Common myeloid progenitor, CD34-positive (primary cell): ENCODE measurements around the gene RALY.

ENCODE experiments used
- CTCF ChIA-PET: fragments of 350-600 bp; sonication (Branson Sonifier 250); formaldehyde crosslinking; loops from one replicate; lab custom pipeline; 2021; ENCODE audit warnings: antibody characterized with exemption; lab: Charles Lee
- POLR2A ChIA-PET: fragments of 350-600 bp; sonication (Branson Sonifier 250); formaldehyde crosslinking; loops from one replicate; lab custom pipeline; 2021; ENCODE audit warnings: antibody characterized with exemption; lab: Charles Lee
- DNase-seq, 3 donors: peaks; one replicate each; pipeline versions ENCODE4 v3.0.0 to v3.0.0-alpha.2; 2013
- H3K27ac ChIP-seq, 2 experiments: 1 replicate in 1 of 2; 2 replicates in 1 of 2; pipeline ENCODE4 v1.7.0; 2013; ENCODE audit warnings: inconsistent platforms in 2 of 2, low read length in 2 of 2, mild to moderate bottlenecking in 2 of 2, low read depth in 1 of 2, moderate library complexity in 1 of 2; ENCODE audit not compliant: severe bottlenecking in 2 of 2, insufficient read depth in 1 of 2, poor library complexity in 1 of 2
- H3K27me3 ChIP-seq, 5 experiments: replicated peaks in 2 of 5; 1 replicate in 3 of 5; 2 replicates in 2 of 5; pipeline versions ENCODE4 v1.6.1 to v1.7.0; 2013; ENCODE audit warnings: low read length in 4 of 5, mild to moderate bottlenecking in 2 of 5, moderate library complexity in 2 of 5, inconsistent platforms in 1 of 5; ENCODE audit not compliant: insufficient read depth in 5 of 5, control insufficient read depth in 4 of 5
- H3K36me3 ChIP-seq, 4 experiments: 1 replicate in 2 of 4; 2 replicates in 2 of 4; pipeline versions ENCODE4 v1.6.1 to v1.7.0; 2013; ENCODE audit warnings: low read length in 3 of 4, control low read depth in 1 of 4, mild to moderate bottlenecking in 1 of 4; ENCODE audit not compliant: control insufficient read depth in 4 of 4, insufficient read depth in 4 of 4
- H3K4me1 ChIP-seq, 4 experiments: 1 replicate in 3 of 4; 2 replicates in 1 of 4; pipeline versions ENCODE4 v1.6.1 to v1.7.1; 2013; ENCODE audit warnings: low read length in 3 of 4, mild to moderate bottlenecking in 3 of 4, control low read depth in 1 of 4, inconsistent platforms in 1 of 4, moderate library complexity in 1 of 4; ENCODE audit not compliant: control insufficient read depth in 4 of 4, insufficient read depth in 4 of 4; ENCODE audit errors: control extremely low read depth in 1 of 4
- H3K4me3 ChIP-seq, 7 experiments: 1 replicate in 4 of 7; 2 replicates in 3 of 7; pipeline versions ENCODE4 v1.5.1 to v1.7.0; 2013; ENCODE audit warnings: mild to moderate bottlenecking in 7 of 7, low read length in 6 of 7, moderate library complexity in 6 of 7, inconsistent platforms in 2 of 7, low read depth in 2 of 7, control low read depth in 1 of 7; ENCODE audit not compliant: insufficient read depth in 4 of 7, control insufficient read depth in 1 of 7; ENCODE audit errors: extremely low read depth in 1 of 7
- H3K9me3 ChIP-seq, 5 experiments: 1 replicate in 4 of 5; 2 replicates in 1 of 5; pipeline versions ENCODE4 v1.6.1 to v1.7.1; 2013; ENCODE audit warnings: low read length in 4 of 5, mild to moderate bottlenecking in 2 of 5, inconsistent platforms in 1 of 5, low read depth in 1 of 5, moderate library complexity in 1 of 5; ENCODE audit not compliant: control insufficient read depth in 4 of 5, insufficient read depth in 2 of 5; ENCODE audit errors: control extremely low read depth in 1 of 5
- WGBS: methylation state at CpG from one replicate; pipeline ENCODE4 v1.1.5; 2013; ENCODE audit not compliant: insufficient coverage; 5-methylcytosine and 5-hydroxymethylcytosine counted together

RALY gene

GRCh38 chr20:33985280-33985679 is 8.4 kb upstream of the RALY start:
- Histone ChIP-seq H3K27ac (no peak overlapping the region), H3K27me3 (no peaks in the 10 kb centered on the region), H3K9me3 (no peaks in the 10 kb centered on the region), H3K4me1 (no peaks in the 10 kb centered on the region), H3K36me3 (no peaks in the 10 kb centered on the region), H3K4me3 (no peak overlapping the region)
- DNase-seq = no peak
- CTCF ChIA-PET = interaction anchor here (1.5 kb wide), 1 partner anchor 11 kb away, joined by 3 read pairs; no protein-coding TSS in a partner anchor
- POLR2A ChIA-PET = interaction anchor here (0.7 kb wide), 1 partner anchor 42 kb away, joined by 6 read pairs; no protein-coding TSS in a partner anchor
- WGBS = 100% methylated on average over 1 of the region's 2 CpGs

DNA sequence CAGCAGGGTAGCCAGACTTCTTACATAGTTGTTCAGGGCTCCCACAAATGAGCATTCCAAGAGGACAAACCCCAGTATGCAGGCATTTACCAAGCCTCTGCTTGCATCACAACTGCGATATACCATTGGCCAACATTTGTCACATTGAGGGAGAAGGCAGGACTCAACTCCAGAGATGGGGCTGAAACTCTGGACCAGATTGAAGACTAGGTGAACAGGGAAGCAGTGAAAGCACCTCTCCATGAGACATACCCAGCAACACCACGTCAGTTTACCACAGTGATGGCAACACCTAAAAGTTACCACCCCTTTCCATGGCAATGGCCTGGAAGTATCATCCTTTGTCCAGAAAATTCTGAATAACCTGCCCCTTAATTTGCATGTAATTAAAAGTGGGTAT is 7.9 kb upstream of the RALY start:
- CTCF ChIA-PET = interaction anchor here (1.5 kb wide), 1 partner anchor 10 kb away, joined by 3 read pairs; no protein-coding TSS in a partner anchor

GRCh38 chr20:33986560-33987216 is 7.0 kb upstream of the RALY start:
- 96% methylated on average over 5 of the region's 5 CpGs for WGBS

More for the DNA sequence above, 7.9 kb upstream of the RALY start:
- POLR2A ChIA-PET = no interaction called here
- 100% methylated on average over 1 of the region's 2 CpGs for WGBS
- H3K4me3 ChIP-seq = no peak overlapping the region
- no peaks in the 10 kb centered on the region for H3K9me3 ChIP-seq
- no peak overlapping the region for H3K27ac ChIP-seq
- no peaks in the 10 kb centered on the region for H3K4me1 ChIP-seq
- H3K27me3 ChIP-seq = no peaks in the 10 kb centered on the region
- no peak for DNase-seq
- H3K36me3 ChIP-seq = no peaks in the 10 kb centered on the region

DNA sequence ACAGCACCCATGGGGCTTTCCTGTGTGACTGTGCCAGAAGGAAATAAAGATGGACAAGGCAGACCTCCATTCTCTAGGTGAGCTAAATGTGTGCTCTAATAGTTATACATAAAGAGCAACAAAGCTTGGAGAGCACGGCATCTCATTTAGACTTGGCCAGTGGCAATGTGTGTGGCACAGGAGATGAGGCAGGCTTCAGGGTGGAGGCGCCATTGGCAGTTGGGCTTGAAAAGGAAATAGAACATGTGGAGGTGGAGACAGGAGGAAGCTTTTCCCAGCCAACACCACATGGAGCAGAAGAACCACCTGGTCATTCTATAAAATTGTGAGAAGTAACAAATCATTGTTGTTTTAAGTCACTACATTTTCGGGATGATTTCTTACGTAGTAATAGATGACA is 3.6 kb upstream of the RALY start:
- Histone ChIP-seq H3K27ac (no peak overlapping the region), H3K9me3 (no peaks in the 10 kb centered on the region), H3K36me3 (no peaks in the 10 kb centered on the region), H3K4me3 (no peak overlapping the region), H3K27me3 (no peaks in the 10 kb centered on the region), H3K4me1 (peaks cover 12 to 19% (median 17%) of the 10 kb centered on the region in 4 experiments)
- 97% methylated on average over 4 of the region's 4 CpGs for WGBS
- CTCF ChIA-PET = interaction anchor here (0.7 to 1.8 kb wide), 2 partner anchors 10 to 35 kb away, joined by 3 to 4 read pairs; no protein-coding TSS in a partner anchor
- no peak for DNase-seq
- POLR2A ChIA-PET = no interaction called here

More at GRCh38 chr20:33986560-33987216, 7.0 kb upstream of the RALY start:
- no peaks in the 10 kb centered on the region for H3K27me3 ChIP-seq
- H3K27ac ChIP-seq = no peak overlapping the region
- ChIA-PET CTCF (no interaction called here), POLR2A (no interaction called here)
- no peak for DNase-seq
- no peak overlapping the region for H3K4me3 ChIP-seq
- no peaks in the 10 kb centered on the region for H3K9me3 ChIP-seq
- peaks cover 0 to 3% (median 3%) of the 10 kb centered on the region in 4 experiments for H3K4me1 ChIP-seq
- H3K36me3 ChIP-seq = no peaks in the 10 kb centered on the region

DNA sequence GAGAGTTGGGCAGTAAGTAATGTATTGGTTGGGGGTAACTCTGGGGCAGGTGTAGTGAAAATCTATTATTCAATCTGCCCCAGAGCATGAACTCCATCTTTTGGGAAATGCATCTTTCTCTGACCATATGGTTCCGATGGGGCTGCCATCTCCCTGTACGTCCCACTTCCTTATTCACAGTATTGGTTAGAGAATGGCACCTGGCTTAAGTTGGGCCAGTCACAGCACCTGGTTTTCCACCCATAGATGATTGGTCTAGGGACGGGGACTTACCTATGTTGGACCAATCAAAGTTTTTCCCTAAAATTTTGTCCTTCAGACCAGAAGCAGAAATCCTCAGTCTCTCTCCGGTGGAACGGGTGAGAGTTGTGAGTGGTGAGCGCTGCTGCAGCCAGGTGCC is 2.2 kb upstream of the RALY start:
- Histone ChIP-seq H3K4me3 (peak overlapping the region in 2 of 7 experiments; percentile 95 to 96), H3K36me3 (no peaks in the 10 kb centered on the region), H3K27me3 (no peaks in the 10 kb centered on the region), H3K4me1 (peaks cover 15 to 32% (median 30%) of the 10 kb centered on the region in 4 experiments), H3K27ac (no peak overlapping the region), H3K9me3 (no peaks in the 10 kb centered on the region)
- DNase-seq = no peak
- WGBS = 93% methylated on average over 4 of the region's 6 CpGs
- POLR2A ChIA-PET = no interaction called here
- CTCF ChIA-PET = interaction anchor here (2.6 kb wide), 1 partner anchor 33 kb away, joined by 10 read pairs; no protein-coding TSS in a partner anchor

- DNase-seq = peak in 2 of 3 donors; percentile 31 to 34
- WGBS = 47% methylated on average over 18 of the region's 20 CpGs
- H3K4me3 ChIP-seq = peak overlapping the region; percentile 68 to 99 (median 95)
- ChIA-PET POLR2A (interaction anchor here (0.9 to 1.4 kb wide), 3 partner anchors 15 to 30 kb away, joined by 3 to 4 read pairs (median 4); no protein-coding TSS in a partner anchor), CTCF (interaction anchor here (0.7 to 2.6 kb wide), 4 partner anchors 32 to 203 kb away, joined by 3 to 10 read pairs (median 4); no protein-coding TSS in a partner anchor)
- peaks cover 0 to 6% (median 0%) of the 10 kb centered on the region in 4 experiments for H3K36me3 ChIP-seq
- H3K27ac ChIP-seq = peak overlapping the region; percentile 74 to 88
- peaks cover 15 to 37% (median 30%) of the 10 kb centered on the region in 4 experiments for H3K4me1 ChIP-seq
- no peaks in the 10 kb centered on the region for H3K27me3 ChIP-seq
- H3K9me3 ChIP-seq = no peaks in the 10 kb centered on the region
These were observed 1.4 kb upstream of the RALY start for GRCh38 chr20:33992145-33992922.
